Muscle of arm (tissue), 14 donors: Measurements from ENCODE around the gene ARPP19. TPM values are rescaled to one million over a fixed set of nuclear protein-coding genes. Genes with fewer than 3 reads are reported as not detected.
"Not testable (repeated sequence)": the region's sequence is repeated elsewhere in the genome, so short reads cannot be mapped to it uniquely, and the experiment has no call there.

Source experiments
- DNase-seq: peaks from one replicate; pipeline ENCODE4 v3.0.0-alpha.2; 2013
- long read RNA-seq, 11 donors: transcript quantifications; one replicate each; lab custom pipeline, GENCODE V29; 2026
- polyA plus RNA-seq, 12 donors: library from polyadenylated mRNA; unstranded; fragments of 120-200 nt; gene quantifications; one replicate each; pipeline ENCODE4 v1.2.1, GENCODE V29; 2013; ENCODE audit not compliant: insufficient read length in 12 of 12

Gene ARPP19, protein sequence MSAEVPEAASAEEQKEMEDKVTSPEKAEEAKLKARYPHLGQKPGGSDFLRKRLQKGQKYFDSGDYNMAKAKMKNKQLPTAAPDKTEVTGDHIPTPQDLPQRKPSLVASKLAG
- polyA plus RNA-seq = 10 to 100 TPM in 11 of 12 donors, not detected in 1; 68.4 to 90.4 (median 80.1) TPM
- long read RNA-seq, donor 1, full-length matches to known transcripts = 37 of 50 reads
- long read RNA-seq, donor 1, partial matches to known transcripts = 13 of 50 reads
- long read RNA-seq, donor 1, other reads (novel, unspliced or antisense) = 0 of 50 reads
- long read RNA-seq, donor 2, full-length matches to known transcripts = 55 of 55 reads
- long read RNA-seq, donor 2, partial matches to known transcripts = 0 of 55 reads
- long read RNA-seq, donor 2, other reads (novel, unspliced or antisense) = 0 of 55 reads
- long read RNA-seq, donor 3, full-length matches to known transcripts = 18 of 18 reads
- long read RNA-seq, donor 3, partial matches to known transcripts = 0 of 18 reads
- long read RNA-seq, donor 3, other reads (novel, unspliced or antisense) = 0 of 18 reads
- long read RNA-seq, donor 4, full-length matches to known transcripts = 13 of 13 reads
- long read RNA-seq, donor 4, partial matches to known transcripts = 0 of 13 reads
- long read RNA-seq, donor 4, other reads (novel, unspliced or antisense) = 0 of 13 reads
- long read RNA-seq, donor 5, full-length matches to known transcripts = 73 of 73 reads
- long read RNA-seq, donor 5, partial matches to known transcripts = 0 of 73 reads
- long read RNA-seq, donor 5, other reads (novel, unspliced or antisense) = 0 of 73 reads
- long read RNA-seq, donor 6, full-length matches to known transcripts = 27 of 27 reads
- long read RNA-seq, donor 6, partial matches to known transcripts = 0 of 27 reads
- long read RNA-seq, donor 6, other reads (novel, unspliced or antisense) = 0 of 27 reads
- long read RNA-seq, donor 7, full-length matches to known transcripts = 20 of 20 reads
- long read RNA-seq, donor 7, partial matches to known transcripts = 0 of 20 reads
- long read RNA-seq, donor 7, other reads (novel, unspliced or antisense) = 0 of 20 reads
- long read RNA-seq, donor 8, full-length matches to known transcripts = 39 of 39 reads
- long read RNA-seq, donor 8, partial matches to known transcripts = 0 of 39 reads
- long read RNA-seq, donor 8, other reads (novel, unspliced or antisense) = 0 of 39 reads
- long read RNA-seq, donor 9, full-length matches to known transcripts = 15 of 15 reads
- long read RNA-seq, donor 9, partial matches to known transcripts = 0 of 15 reads
- long read RNA-seq, donor 9, other reads (novel, unspliced or antisense) = 0 of 15 reads
- long read RNA-seq, donor 10, full-length matches to known transcripts = 48 of 48 reads
- long read RNA-seq, donor 10, partial matches to known transcripts = 0 of 48 reads
- long read RNA-seq, donor 10, other reads (novel, unspliced or antisense) = 0 of 48 reads
- long read RNA-seq, donor 11, full-length matches to known transcripts = 42 of 42 reads
- long read RNA-seq, donor 11, partial matches to known transcripts = 0 of 42 reads
- long read RNA-seq, donor 11, other reads (novel, unspliced or antisense) = 0 of 42 reads

DNA sequence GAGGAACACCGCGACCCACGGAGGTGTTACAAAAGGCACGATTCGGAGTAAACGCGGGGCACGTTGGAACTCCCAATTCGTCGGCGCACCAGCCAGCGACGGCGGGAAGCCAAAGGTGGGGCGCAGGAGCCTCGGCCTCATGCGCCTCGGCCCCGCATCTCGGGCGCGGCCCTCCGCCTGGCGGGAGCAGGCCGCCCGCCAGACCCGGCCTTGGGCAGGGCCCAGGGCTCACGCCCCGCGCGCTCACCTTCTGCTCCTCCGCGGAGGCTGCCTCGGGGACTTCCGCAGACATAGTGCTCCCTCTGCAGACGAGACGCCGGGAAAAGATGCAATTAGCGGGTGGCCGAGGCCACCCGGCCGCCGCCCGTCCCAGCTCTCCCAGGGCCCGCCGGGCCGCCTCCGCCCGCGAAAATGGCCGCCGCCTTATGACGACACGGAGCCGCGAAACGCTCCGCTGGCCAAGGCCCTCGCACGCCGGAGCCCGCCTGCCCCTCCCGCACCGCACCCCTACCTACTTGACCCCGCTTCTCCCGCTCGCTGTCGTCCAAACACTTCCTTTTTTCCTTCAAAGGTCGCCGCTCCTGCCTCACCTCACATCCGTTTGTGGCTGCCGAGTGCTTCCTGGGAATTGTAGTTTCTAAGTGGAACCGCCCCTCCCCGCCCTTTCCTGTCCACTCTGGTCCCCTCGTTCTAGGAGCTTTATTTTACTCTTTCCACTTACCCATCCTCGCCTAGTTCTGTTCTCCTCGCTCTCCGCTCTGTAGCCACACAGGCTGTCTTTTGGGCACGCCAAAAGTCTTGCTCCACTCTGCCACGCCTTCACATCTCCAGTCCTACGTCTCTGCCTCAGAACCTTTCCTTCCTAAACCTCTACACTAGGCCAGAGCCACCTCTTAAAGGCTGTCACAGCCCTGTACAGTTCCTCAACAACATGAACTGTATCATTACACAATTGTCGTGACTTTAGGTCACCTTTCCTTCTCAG is at the start of gene ARPP19:
TSS of gene ARPP19 (minus strand) at position 430 of the 985 bp plus-strand sequence. CDS start at position 292, 138 bp downstream.
- peak; percentile 82 for DNase-seq

DNA sequence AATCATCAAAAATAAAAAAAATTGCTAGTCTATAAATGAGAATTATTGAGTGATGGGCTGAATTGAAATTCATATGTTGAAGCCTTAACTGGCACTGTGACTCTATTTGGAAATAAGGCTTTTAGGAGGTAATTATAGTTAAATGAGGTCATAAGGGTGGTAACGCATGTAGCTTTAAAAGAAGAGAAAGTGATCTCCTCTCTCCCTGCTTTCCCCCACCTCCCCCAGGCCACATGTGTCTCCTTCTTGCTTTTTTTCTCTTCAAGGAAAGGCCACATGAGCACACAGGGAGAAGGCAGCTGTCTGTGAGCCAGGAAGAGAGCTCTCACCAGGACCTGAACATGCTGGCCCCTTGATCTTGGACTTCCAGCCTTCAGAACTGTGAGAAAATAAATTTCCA is 48.2 kb upstream of the ARPP19 start:
- no peak for DNase-seq

DNA sequence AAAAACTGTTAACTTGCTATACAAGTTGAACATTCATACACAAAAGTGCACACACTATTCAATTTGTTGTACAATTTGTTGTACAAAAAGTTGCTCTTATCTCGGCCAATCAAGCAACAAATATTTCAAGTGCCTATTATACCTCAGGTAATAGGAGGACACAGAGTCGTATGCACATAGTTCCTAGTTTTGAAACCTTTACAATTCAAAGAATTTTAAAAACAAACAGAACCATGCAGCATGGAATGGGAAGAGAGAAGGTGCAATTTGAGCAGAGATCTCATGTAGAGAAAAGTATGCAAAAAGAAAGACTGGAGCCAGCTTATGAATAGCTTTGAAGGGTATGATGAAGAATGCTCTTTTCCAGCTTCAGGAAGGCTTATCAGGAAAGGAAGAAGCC is 46.5 kb upstream of the ARPP19 start:
- no peak for DNase-seq

DNA sequence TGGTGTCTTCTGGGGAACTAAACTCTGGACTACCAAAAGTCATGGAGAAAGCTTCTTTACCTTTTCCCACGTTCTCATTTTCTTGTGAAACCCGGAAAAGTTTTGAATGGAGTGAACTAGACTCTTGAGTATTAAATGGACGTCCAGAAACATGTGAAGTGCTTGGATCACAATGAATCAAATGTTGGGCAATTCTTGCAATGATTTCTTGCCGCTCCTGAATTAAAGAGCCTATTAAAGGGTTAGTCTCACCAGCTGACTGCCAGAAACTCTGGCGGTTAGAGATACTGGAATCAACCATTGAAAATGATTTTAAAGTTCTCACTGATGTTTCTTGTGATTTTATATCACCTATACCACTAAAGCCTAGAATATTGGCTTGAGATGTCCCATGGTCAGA is 40.8 kb upstream of the ARPP19 start:
- DNase-seq = no peak

DNA sequence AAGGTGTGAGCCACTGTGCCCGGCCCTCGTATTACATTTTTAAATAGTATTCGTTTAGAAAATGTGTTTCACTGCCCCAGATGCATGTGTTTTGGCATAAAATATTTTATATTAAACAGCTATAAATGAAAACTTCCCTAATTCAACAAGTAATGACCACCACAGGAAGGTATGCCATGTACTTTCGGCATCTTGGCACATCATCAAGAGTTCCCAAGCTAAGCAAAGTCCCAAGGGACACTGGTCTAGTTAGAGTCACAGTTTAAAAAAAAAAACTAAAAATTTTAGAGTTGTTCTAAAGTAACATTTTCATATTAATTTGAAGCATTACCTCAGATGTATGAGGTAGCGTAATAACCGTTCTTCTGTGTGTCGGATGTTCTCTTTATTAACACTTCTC is 15.6 kb upstream of the ARPP19 start:
- DNase-seq = no peak

DNA sequence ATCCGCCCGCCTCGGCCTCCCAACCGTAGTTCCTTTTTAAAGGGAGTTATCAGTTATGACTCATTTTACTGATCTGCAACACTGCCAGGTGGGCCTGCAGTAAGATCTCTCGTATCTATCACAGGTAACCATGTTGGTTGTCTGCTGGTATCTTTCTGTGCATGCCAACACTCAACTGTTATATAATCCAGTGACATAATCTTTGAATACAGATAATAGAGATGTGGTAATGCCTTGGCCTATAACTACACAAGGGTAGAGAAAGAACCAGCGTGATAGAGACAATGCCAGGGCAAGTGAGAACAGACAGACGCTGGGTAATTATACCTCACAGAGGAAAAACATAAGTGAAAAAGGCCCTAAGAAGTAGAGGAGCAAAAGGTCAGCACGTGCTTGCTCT is 11.0 kb upstream of the ARPP19 start:
- DNase-seq = no peak

DNA sequence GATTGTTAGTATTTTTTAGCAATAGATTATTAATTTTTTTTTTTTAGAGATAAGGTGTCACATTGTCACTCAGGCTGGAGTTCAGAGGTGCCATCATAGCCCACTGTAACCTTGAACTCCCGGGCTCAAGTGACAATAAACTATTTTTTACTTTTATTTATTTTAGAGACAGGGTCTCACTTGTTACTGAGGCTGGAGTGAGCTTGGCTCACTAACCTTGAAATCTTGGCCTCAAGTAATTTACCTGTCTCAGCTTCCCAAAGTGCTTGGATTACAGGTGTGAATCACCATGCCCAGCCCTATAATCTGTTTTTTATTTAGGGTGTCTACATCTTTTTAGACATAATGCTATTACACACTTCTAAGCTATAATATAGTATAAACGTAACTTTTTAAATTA is 7.9 kb upstream of the ARPP19 start:
- no peak for DNase-seq

DNA sequence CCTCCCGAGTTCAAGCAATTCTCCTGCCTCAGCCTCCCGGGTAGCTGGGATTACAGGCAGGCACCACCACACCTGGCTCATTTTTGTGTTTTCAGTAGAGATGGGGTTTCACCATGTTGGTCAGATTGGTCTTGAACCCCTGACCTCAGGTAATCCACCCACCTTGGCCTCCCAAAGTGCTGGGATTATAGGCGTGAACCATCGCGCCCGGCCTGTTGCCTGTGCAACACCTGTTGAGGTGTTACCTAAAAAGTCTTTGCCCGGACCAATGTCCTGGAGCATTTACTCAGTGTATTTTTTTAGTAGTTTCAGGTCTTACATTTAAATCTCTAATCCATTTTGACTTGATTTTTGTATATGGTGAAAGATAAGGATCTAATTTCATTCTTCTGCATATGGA is 6.7 kb upstream of the ARPP19 start:
- not testable (repeated sequence) for DNase-seq

DNA sequence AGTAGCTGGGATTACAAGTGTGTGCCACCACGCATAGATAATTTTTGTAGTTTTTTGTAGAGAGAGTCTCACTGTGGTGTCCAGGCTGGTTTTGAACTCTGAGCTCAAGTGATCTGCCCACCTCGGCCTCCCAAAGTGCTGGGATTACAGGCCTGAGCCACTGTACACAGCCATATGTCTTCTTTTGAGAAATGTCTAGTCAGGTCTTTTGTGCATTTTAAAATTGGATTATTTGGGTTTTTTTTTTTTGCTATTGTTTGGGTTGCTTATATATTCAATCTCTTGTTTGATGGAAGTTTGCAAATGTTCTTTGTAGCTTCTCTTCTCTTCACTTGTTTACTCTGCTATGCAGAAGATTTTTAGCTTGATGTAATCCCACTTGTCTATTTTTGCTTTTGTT is 6.2 kb upstream of the ARPP19 start:
- DNase-seq = no peak

DNA sequence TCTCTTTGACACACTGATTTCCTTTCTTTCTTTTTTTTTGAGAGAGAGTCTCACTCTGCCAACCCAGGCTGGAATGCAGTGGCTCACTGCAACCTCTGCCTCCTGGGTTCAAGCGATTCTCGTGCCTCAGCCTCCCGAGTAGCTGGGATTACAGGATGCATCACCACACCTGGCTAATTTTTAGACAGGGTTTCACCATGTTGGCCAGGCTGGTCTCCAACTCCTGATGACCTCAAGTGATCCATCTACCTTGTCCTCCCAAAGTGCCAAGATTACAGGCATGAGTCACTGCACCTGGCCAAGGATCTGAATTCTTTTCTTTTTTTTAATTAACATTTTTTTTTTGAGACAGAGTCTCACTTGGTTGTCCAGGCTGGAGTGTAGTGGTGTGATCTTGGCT is 5.8 kb upstream of the ARPP19 start:
- not testable (repeated sequence) for DNase-seq

DNA sequence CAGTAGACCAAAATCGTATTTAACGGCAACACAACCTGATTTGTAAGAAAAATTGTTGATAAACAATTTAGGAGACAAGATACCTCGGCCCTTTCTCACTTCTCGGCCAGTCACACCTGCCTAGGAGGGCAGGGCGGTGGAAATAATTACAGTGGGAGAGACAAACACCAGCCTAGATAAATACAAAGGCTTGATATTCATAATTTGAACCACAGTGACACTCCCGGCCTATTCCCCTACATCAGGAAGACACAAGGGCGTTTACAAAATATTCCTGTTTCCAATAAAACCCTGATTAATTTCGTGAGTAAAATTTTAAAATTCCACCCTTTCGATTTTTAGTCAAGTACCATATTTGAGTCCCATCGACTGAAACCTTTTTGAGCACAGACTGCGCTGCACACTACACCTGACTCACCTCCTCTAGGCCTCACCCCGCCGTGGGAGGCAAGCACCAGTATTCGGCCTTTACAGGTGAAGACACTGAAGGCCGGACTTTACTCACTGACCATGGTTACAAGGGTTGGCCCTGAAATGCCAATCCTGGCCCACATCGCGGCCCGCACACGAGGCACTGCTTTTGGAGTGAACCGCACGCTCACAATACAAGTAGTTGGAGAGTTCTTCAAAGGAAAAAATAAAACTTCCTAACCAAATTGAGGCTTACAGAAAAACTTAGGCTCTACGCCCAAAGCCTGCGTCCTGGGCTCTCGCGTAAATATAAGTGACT is 794 bp downstream of the ARPP19 start:
- peak; percentile 69 for DNase-seq

DNA sequence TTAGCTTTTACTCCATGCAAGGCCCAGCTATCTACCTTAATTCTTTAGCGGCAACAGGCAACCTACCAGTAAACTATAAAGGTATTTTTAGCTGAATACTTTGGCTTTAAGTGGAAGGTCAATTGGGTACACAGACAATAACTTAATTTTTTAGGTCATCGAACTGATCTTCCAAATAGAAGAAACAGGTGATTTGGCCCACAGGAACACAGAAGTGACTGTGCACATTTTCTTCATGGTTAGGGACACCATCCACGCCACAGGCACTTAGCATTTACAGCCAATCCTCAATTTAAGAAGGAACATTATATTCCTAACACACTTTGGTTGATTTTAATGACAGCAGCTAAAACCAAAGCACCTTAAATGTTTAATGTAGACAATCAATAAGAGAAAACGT is 1.9 kb downstream of the ARPP19 start:
- no peak for DNase-seq

DNA sequence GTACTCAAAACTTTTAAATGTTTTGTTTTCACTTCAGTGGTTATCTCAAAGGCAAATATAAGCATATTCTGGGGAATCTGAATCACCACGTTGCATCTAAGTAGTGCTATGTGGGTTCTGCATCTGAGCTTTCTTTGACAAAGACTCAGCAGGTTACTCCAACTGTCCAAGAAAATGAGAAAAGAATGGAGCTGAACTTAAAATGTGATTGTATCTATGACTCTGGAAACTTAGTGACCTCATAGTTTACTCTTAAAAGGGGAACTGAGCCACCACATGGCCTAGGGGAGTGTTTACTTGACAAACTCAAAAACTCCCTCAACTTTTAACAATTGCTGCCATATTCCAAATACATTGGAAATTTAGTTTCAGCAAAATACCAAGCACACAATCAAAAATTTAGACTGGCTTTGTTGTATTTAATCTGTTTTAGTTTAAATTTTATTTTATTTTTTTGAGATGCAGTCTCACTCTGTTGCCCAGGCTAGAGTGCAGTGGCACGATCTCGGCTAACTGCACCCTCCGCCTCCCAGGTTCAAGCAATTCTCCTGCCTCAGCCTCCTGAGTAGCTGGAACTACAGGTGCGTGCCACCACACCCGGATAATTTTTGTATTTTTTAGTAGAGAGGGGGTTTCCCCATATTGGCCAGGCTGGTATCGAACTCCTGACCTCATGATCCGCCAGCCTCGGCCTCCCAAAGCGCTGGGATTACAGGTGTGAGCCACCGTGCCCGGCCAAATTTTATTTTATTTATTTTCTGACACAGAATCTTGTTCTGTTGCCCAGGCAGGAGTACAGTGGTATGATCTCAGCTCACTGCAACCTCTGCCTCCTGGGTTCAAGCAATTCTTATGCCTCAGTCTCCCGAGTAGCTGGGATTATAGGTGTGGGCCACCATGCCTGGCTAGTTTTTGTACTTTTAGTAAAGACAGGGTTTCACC is 3.1 kb downstream of the ARPP19 start:
- not testable (repeated sequence) for DNase-seq

DNA sequence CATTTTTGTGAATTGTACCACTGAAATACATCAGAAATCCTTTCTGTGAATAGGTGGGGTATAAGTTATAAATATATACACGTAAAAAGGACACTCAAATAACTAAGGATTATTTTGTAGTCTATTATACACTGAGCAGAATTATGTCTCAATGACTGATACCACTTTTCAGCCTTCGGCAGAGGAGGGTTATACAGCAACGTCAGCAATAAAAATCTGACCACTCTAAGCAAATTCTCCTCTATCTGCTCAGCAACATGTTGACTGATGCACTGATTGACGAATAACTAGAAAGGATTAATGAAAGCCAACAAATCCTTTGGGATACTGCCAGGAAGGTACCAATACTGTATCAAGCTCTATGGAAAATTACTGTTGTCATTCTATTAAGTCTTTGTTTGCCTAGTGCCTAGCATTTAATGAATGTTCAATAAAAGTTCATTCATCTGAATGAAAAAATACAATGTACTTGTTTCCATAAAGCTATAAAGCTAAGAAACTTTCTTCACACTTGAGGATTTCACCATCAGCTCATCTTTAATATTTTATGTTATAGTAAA is 5.2 kb downstream of the ARPP19 start:
- no peak for DNase-seq

DNA sequence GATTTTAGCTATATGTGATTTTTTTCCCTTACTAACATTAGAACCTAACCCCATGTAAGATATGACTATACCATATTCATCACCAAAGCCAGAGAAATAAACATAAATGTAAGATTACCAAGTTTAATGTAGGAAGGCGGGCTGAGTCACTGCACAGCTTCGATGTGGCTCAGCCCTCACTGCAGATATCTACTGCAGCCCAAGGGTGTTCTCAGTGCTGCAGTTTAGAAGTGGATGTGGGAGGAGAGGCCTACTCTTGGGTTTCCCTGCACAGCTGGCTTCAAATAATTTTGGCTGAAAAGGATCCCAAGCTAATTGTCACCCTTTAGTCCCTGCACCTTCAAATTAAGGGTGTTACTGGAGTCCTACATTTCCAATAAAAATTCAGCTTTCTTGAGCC is 9.3 kb downstream of the ARPP19 start:
- DNase-seq = no peak

DNA sequence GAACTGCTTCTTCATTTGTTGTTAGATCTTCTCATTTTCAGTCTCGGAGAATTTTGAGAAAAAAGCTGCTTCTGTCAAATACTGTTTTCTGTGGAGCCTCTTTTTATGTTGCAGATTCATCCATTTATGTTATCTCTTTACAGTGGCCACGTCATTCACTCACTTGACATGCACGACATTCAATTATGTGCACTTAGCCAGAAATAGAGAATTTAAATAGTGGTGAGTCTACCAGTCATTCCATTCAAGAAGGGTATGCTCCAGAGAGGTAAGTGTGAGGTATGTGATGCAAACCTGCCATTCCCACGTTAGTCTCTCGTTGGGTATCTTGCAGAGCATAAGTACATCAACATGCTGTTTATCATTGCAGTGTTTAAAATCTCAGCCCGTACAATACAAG is 9.8 kb downstream of the ARPP19 start:
- DNase-seq = no peak

DNA sequence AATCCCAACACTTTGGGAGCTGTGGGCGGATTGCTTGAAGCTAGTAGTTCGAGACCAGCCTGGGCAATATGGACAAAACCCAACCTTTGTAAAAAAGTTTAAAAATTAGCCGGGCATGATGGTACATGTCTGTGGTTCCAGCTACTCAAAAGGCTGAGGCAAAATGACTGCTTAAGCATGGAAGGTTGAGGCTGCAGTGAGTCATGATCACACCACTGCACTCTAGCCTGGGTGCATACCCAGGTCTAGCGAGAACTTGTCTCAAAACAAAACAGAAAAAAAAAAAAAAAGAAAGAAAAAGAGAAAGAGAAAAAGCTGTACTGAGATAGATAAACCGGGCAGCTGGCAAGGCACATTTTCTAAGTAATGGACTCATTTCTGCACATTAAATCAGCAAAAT is 10.6 kb downstream of the ARPP19 start:
- no peak for DNase-seq

DNA sequence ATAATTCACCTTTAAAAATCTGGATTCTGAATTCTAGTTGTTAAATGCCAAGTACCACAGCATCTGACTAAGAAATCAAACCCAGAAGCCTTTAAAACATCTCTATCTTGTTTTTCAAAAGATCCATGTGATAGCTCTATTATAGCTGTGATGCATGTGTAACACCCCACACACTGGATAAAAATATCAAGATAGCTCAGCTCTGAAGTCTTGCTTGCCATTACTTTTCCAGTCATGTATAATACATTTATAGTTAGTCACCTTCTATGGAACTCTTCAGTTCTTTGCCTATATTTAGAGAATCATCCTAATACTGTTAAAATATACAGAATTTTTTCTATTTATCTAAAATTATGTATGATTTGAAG is 11.6 kb downstream of the ARPP19 start:
- DNase-seq = no peak
